Kidney (tissue), 14 donors: Measurements from ENCODE around the gene P2RX1. TPM values are rescaled to one million over a fixed set of nuclear protein-coding genes. Genes with fewer than 3 reads are reported as not detected.

Experiments
- DNase-seq, 5 donors: peaks; one replicate each; pipeline ENCODE4 v3.0.0-alpha.2; 2013 to 2020
- FAIRE-seq: peaks from 2 replicates; lab custom pipeline; 2012; peaks lifted over from hg19 to GRCh38; lab: Jason Lieb, UNC
- H3K27ac ChIP-seq, 2 donors: one replicate each; pipeline ENCODE4 v1.7.0; 2013; ENCODE audit warnings: low read depth in 2 of 2, low read length in 2 of 2, inconsistent platforms in 1 of 2
- H3K27me3 ChIP-seq: one replicate; pipeline ENCODE4 v1.7.1; 2013; ENCODE audit warnings: low read length, inconsistent platforms; ENCODE audit not compliant: control insufficient read depth, insufficient read depth
- H3K36me3 ChIP-seq, 3 donors: one replicate each; pipeline versions ENCODE4 v1.7.0 to v1.7.1; 2013; ENCODE audit warnings: low read length in 3 of 3, control low read depth in 1 of 3, inconsistent platforms in 1 of 3; ENCODE audit not compliant: insufficient read depth in 3 of 3, control insufficient read depth in 2 of 3
- H3K4me1 ChIP-seq, 3 donors: one replicate each; pipeline versions ENCODE4 v1.7.0 to v1.7.1; 2013; ENCODE audit warnings: low read length in 3 of 3, inconsistent platforms in 1 of 3, low read depth in 1 of 3; ENCODE audit not compliant: control insufficient read depth in 2 of 3, insufficient read depth in 2 of 3
- H3K4me3 ChIP-seq, 3 donors: one replicate each; pipeline versions ENCODE4 v1.7.0 to v1.8.1; 2013; ENCODE audit warnings: low read length in 3 of 3, control low read depth in 1 of 3, inconsistent platforms in 1 of 3
- H3K9ac ChIP-seq, 3 donors: one replicate each; pipeline versions ENCODE4 v1.7.0 to v1.7.1; 2013; ENCODE audit warnings: low read length in 3 of 3, control low read depth in 1 of 3, inconsistent platforms in 1 of 3
- H3K9me3 ChIP-seq, 3 donors: one replicate each; pipeline versions ENCODE4 v1.7.0 to v1.7.1; 2013; ENCODE audit warnings: low read length in 3 of 3, control low read depth in 1 of 3, inconsistent platforms in 1 of 3; ENCODE audit not compliant: control insufficient read depth in 2 of 3, insufficient read depth in 1 of 3
- intact Hi-C: fragments of 100-400 bp; cut with DNase I; formaldehyde crosslinking; loops from one replicate; pipeline ENCODE4 v1.11.1; 2022
- polyA plus RNA-seq: library from polyadenylated mRNA; stranded (reverse); fragments of 350-450 nt; fragmentation: Illumina TruSeq; extraction: RNeasy Lipid Tissue Mini Kit (QIAGEN cat#74804); gene quantifications from one replicate; pipeline ENCODE4 v1.2.3, GENCODE V29; 2014; ENCODE audit warnings: low read depth, low replicate concordance; ENCODE audit not compliant: insufficient read depth
- total RNA-seq: library from RNA; stranded (reverse); fragmentation: NEBNext Ultra II Directional; extraction: Animal tissue kit (Norgen Biotek cat#: 25700); gene quantifications from one replicate; pipeline ENCODE4 v1.2.1, GENCODE V29; 2021
- TF ChIP-seq, protein P1 (sequence below): IDR thresholded peaks from 3 replicates; pipeline ENCODE4 v1.5.1; 2012; ENCODE audit warnings: mild to moderate bottlenecking, moderate library complexity, borderline replicate concordance; ENCODE audit not compliant: insufficient read depth; ENCODE audit errors: extremely low read depth
- donor health status: control.
- donor health status: control.
- donor health status: control.
- donor health status: control.
- donor health status: control.
- donor health status: DM: yes; HTN: yes; CAD: no.
- donor health status: Normal renal cell carcinoma (clear cell type).

Gene P2RX1
- total and polyA plus RNA-seq, 2 donors from 2014 or later: 3.1 to 11.2 TPM

DNA sequence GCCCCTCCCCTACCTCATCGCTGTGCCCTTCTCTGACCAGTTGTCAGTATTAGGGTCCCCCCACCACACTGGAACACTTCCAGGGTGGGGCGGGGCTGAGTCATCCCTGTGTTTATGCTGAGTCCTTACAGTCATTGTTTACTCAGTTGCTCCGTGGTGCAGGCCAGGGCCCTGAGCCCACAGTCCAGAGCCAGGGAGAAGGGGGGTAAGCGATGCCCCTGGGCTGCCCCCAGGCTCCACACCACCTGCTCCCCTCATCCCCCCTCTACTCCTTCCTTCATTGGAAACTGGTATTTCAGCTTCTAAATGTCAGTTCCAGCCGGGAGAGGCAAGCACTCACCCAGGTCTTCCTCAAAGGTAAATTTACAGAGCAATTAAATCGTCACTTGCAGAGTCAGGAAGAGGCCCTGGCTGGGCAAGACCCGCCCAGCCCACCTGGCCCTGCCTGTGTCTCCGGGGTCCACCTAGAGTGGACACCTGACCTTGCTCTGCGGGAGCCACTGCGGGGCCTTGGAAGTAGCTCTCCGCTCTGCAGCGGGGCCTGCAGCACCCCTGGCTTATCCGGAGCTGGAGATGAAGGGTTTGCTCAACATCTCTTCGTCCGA is 43.1 kb upstream of the P2RX1 start:
- intact Hi-C loops: no loop called here
- Histone ChIP-seq H3K9ac (no peak overlapping the region), H3K4me1 (peaks cover 0 to 2% (median 0%) of the 10 kb centered on the region in 3 donors), H3K4me3 (no peak overlapping the region), H3K36me3 (no peaks in the 10 kb centered on the region), H3K27ac (no peak overlapping the region), H3K27me3 (no peaks in the 10 kb centered on the region), H3K9me3 (no peaks in the 10 kb centered on the region)
- TF ChIP-seq, protein P1, sequence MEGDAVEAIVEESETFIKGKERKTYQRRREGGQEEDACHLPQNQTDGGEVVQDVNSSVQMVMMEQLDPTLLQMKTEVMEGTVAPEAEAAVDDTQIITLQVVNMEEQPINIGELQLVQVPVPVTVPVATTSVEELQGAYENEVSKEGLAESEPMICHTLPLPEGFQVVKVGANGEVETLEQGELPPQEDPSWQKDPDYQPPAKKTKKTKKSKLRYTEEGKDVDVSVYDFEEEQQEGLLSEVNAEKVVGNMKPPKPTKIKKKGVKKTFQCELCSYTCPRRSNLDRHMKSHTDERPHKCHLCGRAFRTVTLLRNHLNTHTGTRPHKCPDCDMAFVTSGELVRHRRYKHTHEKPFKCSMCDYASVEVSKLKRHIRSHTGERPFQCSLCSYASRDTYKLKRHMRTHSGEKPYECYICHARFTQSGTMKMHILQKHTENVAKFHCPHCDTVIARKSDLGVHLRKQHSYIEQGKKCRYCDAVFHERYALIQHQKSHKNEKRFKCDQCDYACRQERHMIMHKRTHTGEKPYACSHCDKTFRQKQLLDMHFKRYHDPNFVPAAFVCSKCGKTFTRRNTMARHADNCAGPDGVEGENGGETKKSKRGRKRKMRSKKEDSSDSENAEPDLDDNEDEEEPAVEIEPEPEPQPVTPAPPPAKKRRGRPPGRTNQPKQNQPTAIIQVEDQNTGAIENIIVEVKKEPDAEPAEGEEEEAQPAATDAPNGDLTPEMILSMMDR: no peak
- no peak for FAIRE-seq
- DNase-seq: peak in 1 of 5 donors; percentile 20

DNA sequence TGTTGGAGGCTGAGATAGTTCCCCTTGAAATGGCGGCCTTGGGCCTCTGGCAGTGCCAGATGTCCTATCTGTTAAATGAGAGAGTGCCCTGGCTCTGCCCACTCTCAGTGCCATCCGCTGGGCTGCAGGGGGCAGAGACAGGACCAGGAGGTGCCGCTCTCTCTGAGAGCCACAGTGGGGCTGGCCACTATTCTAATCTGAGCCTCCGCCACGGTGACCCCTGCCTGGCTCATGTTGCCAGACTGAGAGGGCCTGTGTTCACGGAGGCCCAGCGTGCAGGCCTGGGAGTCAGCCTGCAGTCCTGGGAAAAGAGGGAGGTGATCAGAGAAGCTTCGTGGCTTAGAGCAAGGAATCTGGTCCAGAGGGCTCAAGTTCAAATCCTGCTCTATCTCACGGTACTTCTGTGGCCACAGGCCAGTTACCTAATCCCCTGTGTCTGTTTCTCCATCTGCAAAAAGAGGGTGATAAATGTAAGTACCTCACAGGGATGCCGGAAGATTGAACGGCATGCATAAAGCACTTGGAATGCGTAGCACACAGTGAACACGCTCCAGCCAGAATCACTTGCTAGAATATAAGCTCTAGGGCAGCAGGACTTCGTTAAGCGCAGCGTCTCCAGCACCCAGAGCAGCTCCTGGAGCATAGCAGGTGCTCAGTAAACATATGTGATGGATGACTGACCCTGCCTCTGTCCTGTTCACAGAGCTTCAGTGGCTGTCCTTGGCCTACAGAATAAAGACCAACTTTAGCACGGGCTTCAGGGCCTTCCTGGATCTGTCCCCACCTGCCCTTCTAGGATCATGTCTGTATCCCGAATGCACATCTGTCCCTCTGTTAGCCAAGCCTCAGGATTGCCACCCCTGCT is 41.7 kb upstream of the P2RX1 start:
- intact Hi-C loops: no loop called here
- Histone ChIP-seq H3K9ac (no peak overlapping the region), H3K4me3 (no peak overlapping the region), H3K9me3 (no peaks in the 10 kb centered on the region), H3K4me1 (peaks cover 0 to under 1% (median 0%) of the 10 kb centered on the region in 3 donors), H3K27ac (no peak overlapping the region), H3K27me3 (no peaks in the 10 kb centered on the region), H3K36me3 (no peaks in the 10 kb centered on the region)
- TF ChIP-seq, protein P1: no peak
- FAIRE-seq (no peak), DNase-seq (no peak)

DNA sequence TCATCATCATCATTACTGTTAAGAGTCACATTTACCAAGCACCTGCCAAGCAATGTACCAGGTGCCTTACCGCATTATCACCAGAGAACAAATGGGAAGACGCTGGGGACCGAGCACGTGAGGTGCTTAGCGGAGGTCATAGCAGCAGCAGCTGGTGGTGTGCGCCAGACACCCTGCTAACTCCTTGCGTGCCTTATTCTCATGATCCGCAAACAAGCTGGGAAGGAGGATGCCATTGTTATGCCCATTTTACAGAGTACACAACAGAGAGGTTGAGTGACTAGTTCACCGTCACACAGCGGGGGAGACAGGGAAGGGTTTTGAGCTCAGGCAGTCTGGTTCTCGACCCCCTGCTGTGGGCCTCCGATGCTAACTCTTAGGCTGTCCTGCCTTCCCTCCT is 40.7 kb upstream of the P2RX1 start:
- TF ChIP-seq, protein P1: no peak
- no peak for DNase-seq
- no peak for FAIRE-seq
- no peak overlapping the region for H3K4me3 ChIP-seq
- H3K27ac ChIP-seq: no peak overlapping the region
- H3K4me1 ChIP-seq: no peaks in the 10 kb centered on the region
- no peak overlapping the region for H3K9ac ChIP-seq
- intact Hi-C loops: no loop called here
- no peaks in the 10 kb centered on the region for H3K27me3 ChIP-seq
- no peaks in the 10 kb centered on the region for H3K36me3 ChIP-seq
- H3K9me3 ChIP-seq: no peaks in the 10 kb centered on the region
